Stomach (tissue), 4 donors: ENCODE results near the gene LACTB.

Experiments used
- POLR2A ChIP-seq, 4 donors: fragments of 450-650 bp; IDR thresholded peaks; one replicate each; pipeline ENCODE4 v1.6.1; 2016; ENCODE audit warnings: antibody characterized with exemption in 4 of 4, control low read depth in 2 of 4, mild to moderate bottlenecking in 1 of 4, moderate library complexity in 1 of 4
- POLR2AphosphoS5 ChIP-seq, 3 donors: sonication (generic); formaldehyde crosslinking; IDR thresholded peaks; one replicate each; pipeline ENCODE4 v1.6.1; 2016; ENCODE audit warnings: antibody characterized with exemption in 3 of 3
- TF ChIP-seq, protein P1 (sequence below), 7 experiments: fragments of 450-650 bp in 4 of 7; fragments of 200-600 bp in 3 of 7; sonication (generic) in 3 of 7; IDR thresholded peaks; one replicate each; pipeline ENCODE4 v1.5.1; 2016 to 2019; ENCODE audit warnings: antibody characterized with exemption in 7 of 7, control low read depth in 2 of 7, mild to moderate bottlenecking in 1 of 7

DNA sequence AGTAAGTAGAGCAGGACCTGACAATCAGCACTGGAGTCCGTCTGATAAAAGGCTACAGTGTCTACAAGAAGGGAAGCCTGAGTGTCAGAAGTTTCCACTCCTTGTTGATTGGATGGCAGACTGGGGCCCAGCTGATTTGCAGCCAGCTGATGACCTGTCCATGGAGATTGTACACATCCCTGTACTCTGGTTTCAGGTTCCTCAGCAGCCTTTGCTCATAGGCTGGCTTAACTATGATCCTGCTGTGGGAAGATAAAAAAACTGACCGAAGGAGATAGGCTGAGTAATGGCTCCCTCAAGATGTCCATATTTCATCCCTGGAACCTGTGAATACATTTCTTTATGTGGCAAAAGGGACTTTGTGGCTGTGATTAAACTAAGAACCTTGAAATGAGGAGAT is 11.7 kb upstream of the LACTB start:
- TF ChIP-seq POLR2AphosphoS5 (IDR thresholded peaks at IDR 0.05) (no peak), POLR2A (IDR thresholded peaks at IDR 0.05) (no peak)
- TF ChIP-seq, protein P1, sequence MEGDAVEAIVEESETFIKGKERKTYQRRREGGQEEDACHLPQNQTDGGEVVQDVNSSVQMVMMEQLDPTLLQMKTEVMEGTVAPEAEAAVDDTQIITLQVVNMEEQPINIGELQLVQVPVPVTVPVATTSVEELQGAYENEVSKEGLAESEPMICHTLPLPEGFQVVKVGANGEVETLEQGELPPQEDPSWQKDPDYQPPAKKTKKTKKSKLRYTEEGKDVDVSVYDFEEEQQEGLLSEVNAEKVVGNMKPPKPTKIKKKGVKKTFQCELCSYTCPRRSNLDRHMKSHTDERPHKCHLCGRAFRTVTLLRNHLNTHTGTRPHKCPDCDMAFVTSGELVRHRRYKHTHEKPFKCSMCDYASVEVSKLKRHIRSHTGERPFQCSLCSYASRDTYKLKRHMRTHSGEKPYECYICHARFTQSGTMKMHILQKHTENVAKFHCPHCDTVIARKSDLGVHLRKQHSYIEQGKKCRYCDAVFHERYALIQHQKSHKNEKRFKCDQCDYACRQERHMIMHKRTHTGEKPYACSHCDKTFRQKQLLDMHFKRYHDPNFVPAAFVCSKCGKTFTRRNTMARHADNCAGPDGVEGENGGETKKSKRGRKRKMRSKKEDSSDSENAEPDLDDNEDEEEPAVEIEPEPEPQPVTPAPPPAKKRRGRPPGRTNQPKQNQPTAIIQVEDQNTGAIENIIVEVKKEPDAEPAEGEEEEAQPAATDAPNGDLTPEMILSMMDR (IDR thresholded peaks at IDR 0.05) = no peak
